ENCODE results near the gene PLSCR1. TPM values are rescaled to one million over a fixed set of nuclear protein-coding genes. Genes with fewer than 3 reads are reported as not detected.

Gene PLSCR1
- total and polyA plus RNA-seq, 9 of the 15 experiments (the other 6 are each of a cell fraction or from before 2014, with no cell fraction given) = 40.6 to 122 (median 69.1) TPM

DNA sequence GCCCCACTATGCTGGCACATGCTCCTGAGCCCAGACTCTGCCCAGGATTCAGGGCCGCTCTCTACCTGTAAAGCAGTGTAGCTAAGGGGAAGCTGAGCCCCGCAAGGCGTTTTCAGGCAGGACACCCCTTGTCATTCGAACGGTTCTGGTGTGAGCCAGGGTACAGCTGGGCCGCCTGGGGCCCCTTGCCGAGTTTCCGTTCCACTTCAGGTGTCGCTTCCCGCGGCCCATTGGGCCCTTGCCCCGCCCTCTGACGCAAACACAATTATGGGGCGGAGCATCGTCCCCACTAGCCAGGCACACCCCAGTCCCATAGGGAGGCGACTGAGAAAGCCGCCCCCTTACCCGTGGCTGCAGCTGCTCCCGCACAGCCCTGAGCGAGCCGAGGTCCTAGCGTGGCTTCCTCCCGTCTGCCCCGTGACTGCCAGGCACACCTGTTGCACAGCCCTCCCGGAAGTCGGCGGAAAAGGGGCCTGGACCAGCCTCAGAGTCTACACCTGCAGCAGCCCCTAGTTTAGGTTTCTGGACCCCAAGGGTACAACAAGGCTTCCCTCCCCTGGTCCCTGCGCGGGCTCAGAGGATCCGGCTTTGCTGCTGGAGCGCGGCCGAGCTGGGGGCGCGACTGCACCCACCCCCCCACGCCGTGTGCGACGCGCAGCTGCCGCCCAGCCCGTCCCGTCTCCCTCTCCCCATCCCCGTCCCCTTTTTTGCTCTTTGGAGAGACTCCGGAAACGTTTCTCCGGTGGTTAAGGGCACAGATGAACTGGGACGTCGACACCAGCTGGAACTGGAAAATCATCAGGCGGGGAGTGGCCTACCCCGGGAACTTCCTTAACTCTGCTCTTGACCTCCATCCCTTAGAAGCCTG is 75.0 kb downstream of the PLSCR1 start, which contains the start of gene PLSCR2 (continued):
- TF ChIP-seq ZNF766 (CRISPR knock-in tag; conservative IDR thresholded peaks at IDR 0.05) (no peak), ELF4 (CRISPR knock-in tag; IDR thresholded peaks at IDR 0.05) (no peak), NFIC (IDR thresholded peaks at IDR 0.05) (peak; percentile 19; the same call in 1 of the 2 replicates), GABPB2 (CRISPR knock-in tag; conservative IDR thresholded peaks at IDR 0.05) (no peak), NRF1 (conservative IDR thresholded peaks at IDR 0.05 in 1 of 2, IDR thresholded peaks at IDR 0.05 in 1 of 2) (peak; percentile 60 to 61; a peak in 2 of 4 replicates), HEY1 (CRISPR knock-in tag; IDR thresholded peaks at IDR 0.05; ENCODE audit: borderline replicate concordance) (no peak), FOXK1 (CRISPR knock-in tag; IDR thresholded peaks at IDR 0.05; ENCODE audit: borderline replicate concordance) (0 out of 2 replicates have a peak, but pooled peaks have one; percentile 58), MYBL2 (IDR thresholded peaks at IDR 0.05; ENCODE audit: low read depth) (no peak), MYBL2 (CRISPR knock-in tag; IDR thresholded peaks at IDR 0.05; ENCODE audit: borderline replicate concordance) (no peak), ZNF253 (CRISPR knock-in tag; conservative IDR thresholded peaks at IDR 0.05) (no peak), CHD2 (IDR thresholded peaks at IDR 0.05; ENCODE audit: low read depth, low read length) (no peak), DIDO1 (tag; IDR thresholded peaks at IDR 0.05; ENCODE audit: low read depth) (no peak), PTRF (tag; IDR thresholded peaks at IDR 0.05) (no peak), PCBP1 (IDR thresholded peaks at IDR 0.05; ENCODE audit: low read depth, low read length, poor library complexity, severe bottlenecking) (no peak), FOXA3 (CRISPR knock-in tag; conservative IDR thresholded peaks at IDR 0.05 in 1 of 2, IDR thresholded peaks at IDR 0.05 in 1 of 2) (no peak), EP400 (IDR thresholded peaks at IDR 0.05) (peak; percentile 59; the same call in 1 of the 2 replicates), HOXB6 (CRISPR knock-in tag; IDR thresholded peaks at IDR 0.05; ENCODE audit: borderline replicate concordance) (no peak), SIN3A (IDR thresholded peaks at IDR 0.05; ENCODE audit: borderline replicate concordance in 2 of 2, control insufficient read depth in 1 of 2, low read depth in 2 of 2, low read length in 2 of 2) (peak in 1 of 2 experiments; percentile 41; a peak in 1 of 4 replicates), HDAC3 (IDR thresholded peaks at IDR 0.05; ENCODE audit: borderline replicate concordance, partially characterized antibody) (no peak), LEF1 (IDR thresholded peaks at IDR 0.05) (no peak), ZNF212 (CRISPR knock-in tag; IDR thresholded peaks at IDR 0.05) (no peak), FOS (IDR thresholded peaks at IDR 0.05; ENCODE audit: extremely low read depth, insufficient read length) (no peak), BRD9 (IDR thresholded peaks at IDR 0.05; ENCODE audit: low read depth, partially characterized antibody) (no peak), GABPB1 (CRISPR knock-in tag; IDR thresholded peaks at IDR 0.05) (peak; percentile 56; the same call in 1 of the 2 replicates), ZNF780A (CRISPR knock-in tag; IDR thresholded peaks at IDR 0.05) (no peak), ARID1B (IDR thresholded peaks at IDR 0.05) (no peak), ZNF197 (CRISPR knock-in tag; IDR thresholded peaks at IDR 0.05; ENCODE audit: low read depth) (no peak), PHB (CRISPR knock-in tag; IDR thresholded peaks at IDR 0.05) (no peak)
- TF ChIP-seq, protein P1, sequence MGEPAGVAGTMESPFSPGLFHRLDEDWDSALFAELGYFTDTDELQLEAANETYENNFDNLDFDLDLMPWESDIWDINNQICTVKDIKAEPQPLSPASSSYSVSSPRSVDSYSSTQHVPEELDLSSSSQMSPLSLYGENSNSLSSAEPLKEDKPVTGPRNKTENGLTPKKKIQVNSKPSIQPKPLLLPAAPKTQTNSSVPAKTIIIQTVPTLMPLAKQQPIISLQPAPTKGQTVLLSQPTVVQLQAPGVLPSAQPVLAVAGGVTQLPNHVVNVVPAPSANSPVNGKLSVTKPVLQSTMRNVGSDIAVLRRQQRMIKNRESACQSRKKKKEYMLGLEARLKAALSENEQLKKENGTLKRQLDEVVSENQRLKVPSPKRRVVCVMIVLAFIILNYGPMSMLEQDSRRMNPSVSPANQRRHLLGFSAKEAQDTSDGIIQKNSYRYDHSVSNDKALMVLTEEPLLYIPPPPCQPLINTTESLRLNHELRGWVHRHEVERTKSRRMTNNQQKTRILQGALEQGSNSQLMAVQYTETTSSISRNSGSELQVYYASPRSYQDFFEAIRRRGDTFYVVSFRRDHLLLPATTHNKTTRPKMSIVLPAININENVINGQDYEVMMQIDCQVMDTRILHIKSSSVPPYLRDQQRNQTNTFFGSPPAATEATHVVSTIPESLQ (CRISPR knock-in tag; IDR thresholded peaks at IDR 0.05) = no peak

Measured in K562 (cell line).